SH-SY5Y (cell line): ENCODE data around the gene NKAIN2.

Source experiments
- GATA2 ChIP-seq: IDR thresholded peaks from 2 replicates; pipeline ENCODE4 v1.6.1; 2011; ENCODE audit warnings: mild to moderate bottlenecking, low read depth, low read length
- GATA3 ChIP-seq: IDR thresholded peaks from 2 replicates; pipeline ENCODE4 v1.6.1; 2011; ENCODE audit warnings: low read depth, mild to moderate bottlenecking, low read length, moderate library complexity

Gene NKAIN2

DNA sequence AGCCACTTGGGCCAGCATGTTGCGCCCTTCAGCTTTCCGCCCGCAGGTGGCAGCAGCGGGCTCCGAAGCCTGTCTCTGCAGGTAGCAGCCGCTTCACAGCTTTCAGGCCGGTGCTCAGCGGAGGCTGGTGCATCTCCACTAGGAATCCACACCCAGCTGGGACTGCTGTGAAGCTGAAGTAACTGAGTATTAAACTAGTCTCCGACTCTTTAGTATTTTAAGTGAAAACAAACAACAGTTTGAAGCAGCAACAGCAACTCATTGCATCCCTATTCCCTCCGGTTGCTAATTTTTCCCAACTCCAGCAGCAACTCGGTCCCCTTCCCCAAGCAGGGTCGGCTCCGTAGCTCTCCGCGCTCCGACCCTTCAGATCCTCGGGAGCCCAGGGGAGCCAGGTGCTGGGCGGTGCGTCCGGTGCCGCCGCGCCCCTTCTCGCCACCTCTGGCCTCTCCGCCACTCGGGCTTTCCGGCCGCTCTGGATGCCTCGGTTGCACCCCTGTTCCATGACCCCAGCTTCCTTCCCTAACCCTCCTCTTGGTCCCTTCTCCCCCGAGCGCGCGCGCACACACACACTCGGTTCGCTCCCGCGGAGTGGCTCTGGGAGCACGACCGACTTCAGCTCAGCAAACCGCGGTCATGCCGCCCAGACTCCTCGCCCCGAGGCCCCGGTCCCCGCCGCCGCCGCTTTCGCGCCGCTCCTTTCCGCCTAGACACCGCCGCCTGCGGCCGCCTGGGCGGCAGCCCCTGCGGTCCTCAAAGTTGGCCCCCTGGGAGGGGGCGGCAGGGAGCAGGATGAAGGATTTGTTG is 765 bp upstream of the NKAIN2 start:
- no peak for TF ChIP-seq GATA3
- no peak for TF ChIP-seq GATA2

DNA sequence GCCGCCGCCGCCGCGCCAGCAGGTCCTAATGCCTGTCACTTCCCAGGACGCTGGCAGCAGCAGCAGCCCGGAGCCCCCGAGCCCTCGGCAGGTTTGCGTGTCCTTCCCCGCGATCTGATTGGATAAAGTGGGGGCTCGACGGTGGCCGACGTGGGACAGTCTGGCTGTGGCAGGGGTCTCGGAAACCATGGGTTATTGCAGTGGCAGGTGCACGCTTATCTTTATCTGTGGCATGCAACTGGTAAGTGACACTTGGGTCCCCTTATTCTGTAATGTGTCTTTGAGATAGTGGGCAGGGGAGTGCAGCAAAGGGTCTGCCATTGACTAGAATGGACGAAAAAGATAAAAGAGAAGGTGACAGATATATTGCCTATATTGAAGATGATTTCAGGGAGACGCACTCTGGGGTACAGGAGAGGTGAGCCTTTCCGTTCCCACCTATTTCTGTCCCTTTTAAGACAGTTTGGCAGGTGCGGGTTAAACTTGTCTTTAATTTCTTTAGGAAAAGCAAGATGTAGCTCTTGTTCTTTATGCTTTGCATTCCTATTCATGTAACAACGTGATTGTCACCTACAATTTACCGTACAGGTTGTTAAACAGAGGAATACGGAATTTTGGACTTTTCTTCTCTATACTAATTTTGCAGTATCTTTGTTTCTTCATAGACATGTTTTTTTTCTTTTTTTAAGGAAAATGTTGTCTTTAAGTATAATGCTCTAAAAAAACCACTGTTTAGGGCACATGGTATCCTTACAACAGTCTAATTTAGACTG is 535 bp downstream of the NKAIN2 start:
- TF ChIP-seq GATA3: no peak
- no peak for TF ChIP-seq GATA2

DNA sequence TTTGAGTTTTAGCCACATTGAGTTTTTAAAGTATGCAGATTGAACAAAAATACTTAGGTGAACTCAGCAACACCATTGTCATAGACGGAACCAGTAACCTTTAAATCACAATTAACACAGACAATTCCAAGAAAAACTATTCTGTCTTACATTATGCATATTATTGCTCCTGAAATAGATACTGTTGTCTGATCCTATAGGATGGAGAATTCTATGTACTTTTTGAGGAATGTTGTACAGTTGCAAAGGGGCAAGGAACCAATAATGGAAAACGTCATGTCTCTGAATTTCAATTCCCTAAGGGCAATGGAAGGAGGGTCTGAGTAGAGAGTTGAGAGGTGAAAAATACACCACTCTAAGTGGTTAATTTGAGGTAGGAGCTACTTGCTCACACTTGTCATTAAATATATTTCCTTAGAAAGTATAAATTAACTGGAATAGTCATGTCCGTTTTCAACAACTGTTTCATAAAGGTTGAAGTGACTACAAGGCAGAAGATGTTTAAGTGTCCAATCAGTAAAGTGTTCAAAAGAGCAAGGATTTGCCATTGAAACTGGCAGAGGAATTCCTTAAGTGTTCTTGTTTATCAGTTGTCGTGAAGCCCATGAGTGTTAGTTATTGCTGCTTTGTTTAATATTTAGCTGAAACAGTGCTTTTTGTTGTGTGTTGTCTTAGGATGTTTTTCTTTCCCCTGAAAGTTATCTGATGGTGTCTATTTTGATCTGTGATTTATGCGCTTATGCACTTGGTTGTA is 1.3 kb downstream of the NKAIN2 start:
- TF ChIP-seq GATA2: no peak
- TF ChIP-seq GATA3: no peak

DNA sequence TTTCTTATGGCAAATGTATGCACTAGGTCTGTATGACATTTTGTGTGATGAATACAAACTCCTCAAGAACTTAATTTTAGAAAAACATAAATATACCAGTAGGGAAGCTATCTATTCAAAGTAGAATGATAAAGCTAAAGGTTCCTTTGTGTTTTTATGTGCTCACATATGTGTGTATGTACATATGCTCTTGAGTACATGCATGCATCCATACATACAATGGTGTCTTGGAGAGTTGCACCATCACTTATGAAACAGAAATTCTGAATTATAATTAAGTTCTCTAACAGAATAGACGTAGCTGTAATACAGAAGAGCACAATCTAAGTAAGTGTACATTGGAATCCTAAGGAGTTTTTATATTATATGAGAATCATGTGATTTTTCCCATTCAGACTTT is 2.3 kb downstream of the NKAIN2 start:
- no peak for TF ChIP-seq GATA3
- TF ChIP-seq GATA2: no peak

DNA sequence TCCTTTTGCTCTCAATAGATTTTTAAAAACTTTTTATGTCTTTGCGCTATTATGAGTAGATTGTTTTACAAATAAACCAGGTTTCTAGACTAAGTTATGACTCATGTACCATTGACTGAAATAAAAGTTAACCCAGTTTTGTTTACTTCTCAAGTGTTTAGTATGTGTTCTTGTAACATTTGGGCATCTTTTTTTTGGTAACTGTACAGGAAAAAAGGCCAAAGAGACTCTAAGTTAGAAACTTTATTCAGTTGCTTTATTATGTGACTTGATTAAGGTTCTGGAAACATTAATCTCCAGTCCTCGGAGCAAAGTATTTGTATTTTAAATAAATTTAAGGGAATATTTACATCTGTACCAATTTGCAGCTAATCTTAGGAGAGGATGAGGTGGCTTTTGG is 2.9 kb downstream of the NKAIN2 start:
- TF ChIP-seq GATA3: no peak
- TF ChIP-seq GATA2: no peak

DNA sequence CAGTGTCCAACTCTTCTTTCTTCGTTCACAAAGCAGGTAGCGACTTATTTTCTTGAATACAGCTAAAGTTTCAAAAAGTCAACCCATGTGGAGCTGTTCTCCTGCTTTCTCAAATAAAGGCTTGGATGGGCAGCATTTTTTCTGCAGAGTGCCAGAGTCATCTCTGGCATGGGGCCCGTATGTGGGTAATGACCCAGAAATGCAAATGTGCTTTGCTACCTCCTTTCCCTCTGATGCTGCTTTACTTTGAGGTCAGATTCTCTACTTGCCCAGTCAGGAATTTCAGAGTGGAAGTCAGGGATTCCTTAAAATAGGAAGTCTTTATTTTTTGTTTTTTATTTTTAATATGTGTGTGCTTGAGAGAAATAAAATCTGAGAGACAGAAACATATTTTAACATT is 4.9 kb downstream of the NKAIN2 start:
- no peak for TF ChIP-seq GATA3
- TF ChIP-seq GATA2: no peak

DNA sequence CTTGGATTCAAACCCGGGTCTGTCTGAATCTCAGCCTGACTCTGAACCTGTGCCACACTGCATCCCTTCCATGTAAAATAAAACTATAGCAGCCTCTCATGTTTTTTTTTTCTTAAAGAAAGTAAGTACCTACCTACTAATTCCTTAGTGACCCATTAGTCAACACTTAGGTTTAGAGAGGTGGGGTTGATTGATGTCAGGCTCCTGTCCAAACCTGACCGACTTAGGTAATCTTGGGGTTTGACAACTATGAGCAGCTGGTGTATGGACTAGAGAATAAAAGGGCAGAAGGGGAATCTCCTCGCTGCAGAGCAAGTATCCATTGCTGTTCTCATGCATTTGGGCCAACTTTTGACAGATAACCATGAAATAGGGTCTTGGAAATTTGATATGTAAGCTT is 6.5 kb downstream of the NKAIN2 start:
- TF ChIP-seq GATA3: no peak
- no peak for TF ChIP-seq GATA2

DNA sequence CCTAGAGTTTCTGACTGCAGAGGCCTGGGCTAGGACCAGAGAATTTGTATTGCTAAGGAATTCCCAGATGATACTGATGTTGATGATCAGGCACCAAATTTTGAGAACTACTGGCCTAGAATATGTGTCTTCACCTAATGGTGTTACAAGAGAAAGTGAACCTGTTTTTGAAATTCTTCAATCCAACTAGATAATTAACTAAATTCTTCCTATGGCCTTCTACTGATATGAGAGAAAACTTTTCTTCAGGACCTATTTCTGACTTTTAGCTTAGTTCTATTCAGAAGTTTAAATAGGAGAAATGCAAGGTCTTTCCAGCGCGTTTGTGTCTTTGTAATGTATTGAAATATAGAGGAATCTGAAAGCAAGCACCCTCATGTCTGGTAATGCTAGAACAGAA is 7.3 kb downstream of the NKAIN2 start:
- no peak for TF ChIP-seq GATA3
- no peak for TF ChIP-seq GATA2

DNA sequence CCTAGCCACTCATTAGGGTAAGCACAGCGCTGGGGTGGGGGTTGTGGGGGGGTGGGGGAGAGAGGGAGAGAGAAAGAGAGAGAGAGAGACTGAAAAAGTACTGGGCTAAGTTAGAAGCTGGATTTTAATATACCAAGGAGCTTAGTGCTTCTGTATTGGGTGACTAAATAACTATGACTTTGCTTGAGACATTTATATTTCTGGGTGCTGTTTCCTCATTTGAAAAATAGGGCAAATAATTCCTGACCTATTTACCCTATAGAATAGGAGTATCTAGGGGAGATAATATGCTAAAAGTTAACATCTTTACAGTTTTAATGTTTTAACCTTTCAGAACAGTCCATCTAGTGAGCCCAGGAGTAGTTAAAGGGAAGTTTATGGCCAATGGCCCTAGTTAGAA is 7.7 kb downstream of the NKAIN2 start:
- TF ChIP-seq GATA2: no peak
- TF ChIP-seq GATA3: no peak

DNA sequence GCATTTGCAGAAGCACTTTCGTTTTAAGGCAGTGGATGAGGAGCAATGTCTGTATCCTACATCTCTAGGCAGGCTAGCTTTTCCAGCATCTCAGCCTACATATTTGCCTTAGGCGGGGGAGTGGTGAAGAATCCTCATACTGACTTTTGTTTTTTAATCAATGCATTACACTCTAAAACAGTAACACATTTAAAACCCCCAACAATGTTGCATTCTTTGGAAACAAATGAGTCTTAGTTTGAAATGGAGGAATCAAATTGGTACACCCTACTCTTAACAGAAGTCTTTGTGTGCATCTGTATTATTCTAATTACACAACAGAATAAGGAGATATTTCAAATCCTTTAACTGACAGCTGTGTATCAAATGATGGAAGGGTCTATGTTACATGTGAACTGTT is 9.0 kb downstream of the NKAIN2 start:
- TF ChIP-seq GATA3 (no peak), GATA2 (no peak)

DNA sequence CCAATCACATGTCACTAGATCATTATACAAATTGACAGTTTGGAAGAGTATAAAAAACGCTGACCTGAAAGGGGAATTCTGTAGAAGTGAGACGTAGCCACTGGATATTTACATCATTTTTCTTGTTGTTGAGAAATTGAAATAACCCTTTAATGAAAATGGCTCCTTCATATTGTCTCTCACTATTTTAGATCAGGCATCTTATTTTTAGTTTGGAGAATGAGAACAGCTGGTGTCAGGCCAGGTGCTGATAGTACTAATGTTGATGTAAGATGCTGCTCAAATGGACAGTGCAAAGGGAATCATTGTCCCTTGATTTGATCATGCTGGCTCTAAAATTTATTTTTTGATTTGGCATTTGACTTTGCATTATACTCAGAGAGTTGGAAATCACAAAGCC is 17.4 kb downstream of the NKAIN2 start:
- TF ChIP-seq GATA3: no peak
- no peak for TF ChIP-seq GATA2

DNA sequence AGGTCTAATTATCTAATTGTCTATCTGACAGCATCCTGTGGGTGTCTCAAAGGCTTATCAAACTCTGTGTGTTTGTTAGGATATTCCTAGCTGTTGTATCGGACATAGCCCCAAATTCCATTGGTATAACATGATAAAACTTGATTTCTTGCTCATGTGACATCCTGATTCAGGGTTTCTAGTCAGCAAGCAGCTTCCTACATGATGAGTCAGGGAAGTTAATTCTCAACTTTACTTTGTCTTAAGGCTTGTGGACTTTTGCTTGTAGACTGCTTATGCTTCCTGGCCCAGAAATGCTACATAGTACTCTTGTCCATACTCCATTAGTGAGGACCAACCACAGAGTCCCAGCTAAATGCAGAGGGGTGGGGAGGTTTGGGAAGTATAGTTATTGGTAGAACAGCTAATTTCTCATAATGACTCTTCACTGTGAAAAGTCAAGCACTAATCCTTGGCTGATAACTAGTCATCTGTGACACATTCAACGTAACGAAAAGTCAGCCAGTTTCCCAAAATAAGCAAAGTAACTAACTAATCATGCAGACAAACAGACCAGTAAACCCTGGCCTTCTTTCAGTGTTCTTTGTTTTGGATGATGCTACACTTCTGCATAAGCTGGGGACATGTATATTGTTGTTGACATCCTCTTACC is 25.8 kb downstream of the NKAIN2 start:
- TF ChIP-seq GATA3 (no peak), GATA2 (no peak)

DNA sequence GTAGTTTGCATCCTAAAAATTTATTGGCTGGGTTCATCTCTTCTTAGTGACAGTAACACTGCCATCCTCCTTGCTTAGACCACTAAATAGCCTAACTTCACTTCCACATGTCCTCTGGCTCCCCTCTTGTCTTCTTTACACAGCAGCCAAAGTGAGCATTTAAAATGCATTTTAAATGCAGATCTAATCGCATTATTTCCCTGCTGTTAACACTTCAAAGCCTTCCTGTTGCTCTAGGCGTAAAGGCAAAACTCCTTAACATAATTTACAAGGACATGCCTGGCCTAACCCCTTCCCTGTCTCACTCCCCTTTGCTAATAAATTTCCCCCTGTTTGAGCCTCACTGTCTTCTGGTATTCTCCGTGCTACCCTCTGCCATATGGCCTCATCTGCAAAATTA is 26.5 kb downstream of the NKAIN2 start:
- TF ChIP-seq GATA3 (no peak), GATA2 (no peak)

DNA sequence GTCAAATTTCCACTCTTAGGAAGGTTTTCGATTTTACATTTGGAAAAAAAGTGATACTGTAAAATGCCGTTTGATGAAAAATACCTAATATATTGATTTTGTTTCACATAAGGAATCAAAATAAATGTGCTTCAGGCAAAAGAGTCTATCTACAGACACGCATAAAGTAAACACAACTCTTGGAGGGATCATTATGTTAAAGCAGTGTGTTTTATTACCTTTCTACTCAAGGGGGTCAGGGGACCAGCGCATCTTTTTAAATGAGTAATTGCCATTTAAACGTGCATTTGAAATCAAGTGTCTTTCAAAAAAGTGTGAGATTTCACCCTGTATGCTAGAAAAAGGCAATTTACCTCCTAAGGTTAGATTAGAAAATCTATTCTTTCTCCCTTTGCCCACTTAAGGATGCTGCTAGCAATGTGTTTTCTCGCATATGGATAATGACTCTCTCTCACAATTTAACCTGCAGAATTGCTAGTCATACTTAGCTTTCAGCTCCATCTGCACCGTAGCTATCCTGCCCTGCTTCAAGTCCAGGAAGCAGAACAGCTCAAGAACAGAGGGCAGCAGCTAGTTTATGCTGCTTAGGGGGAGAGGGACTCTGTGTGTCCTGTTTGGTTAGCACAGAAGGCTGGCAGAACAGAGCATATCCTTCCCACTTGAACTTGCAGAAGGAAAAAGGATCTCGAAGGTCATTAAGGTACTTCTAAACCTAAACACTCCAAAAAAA is 35.0 kb downstream of the NKAIN2 start:
- TF ChIP-seq GATA3 (no peak), GATA2 (no peak)
